ENCODE measurements around the gene RBBP7. TPM values are rescaled to one million over a fixed set of nuclear protein-coding genes. Genes with fewer than 3 reads are reported as not detected.
A peak's percentile ranks its signal among the peaks of the same experiment; 100 is the strongest.

RBBP7 gene
- total and polyA plus RNA-seq, 2 donors (not counting 3 experiments of a cell fraction or from before 2014, with no cell fraction given) = 81.5 to 130 TPM

GRCh38 chrX:16867947-16868346, 2.2 kb downstream of the RBBP7 start:
- CTCF ChIA-PET = interaction anchor here (1.2 to 2.4 kb wide), 2 partner anchors 15 to 179 kb away, joined by 4 to 6 read pairs; no protein-coding TSS in a partner anchor
- DNase-seq (ENCODE audit: low read depth, low spot score) = no peak

DNA sequence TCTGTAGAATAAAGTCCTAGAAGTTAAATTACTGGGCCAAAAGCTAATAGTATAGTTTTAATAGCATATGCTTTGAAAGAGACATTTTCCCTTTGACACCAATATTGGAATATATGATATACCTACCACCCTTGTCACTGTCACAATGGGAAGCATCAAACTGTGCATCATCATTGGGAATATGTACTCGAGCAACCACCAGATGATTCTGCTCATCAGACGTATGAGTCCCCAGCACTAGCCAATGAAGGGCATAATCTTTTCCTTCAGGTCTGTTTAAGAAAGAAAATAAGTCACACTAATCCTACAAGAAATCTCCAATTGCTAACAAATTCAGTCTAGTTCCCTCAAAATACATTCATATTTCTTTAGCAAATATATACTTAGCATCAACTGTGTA, 7.3 kb downstream of the RBBP7 start:
- Histone ChIP-seq H3K4me2 (ENCODE audit: insufficient read depth, low read length) (no peak overlapping the region), H3K4me1 (ENCODE audit: control insufficient read depth, extremely low read depth, insufficient read depth, low read length) (peaks cover 5% of the 10 kb centered on the region), H3K9ac (replicated peaks; ENCODE audit: extremely low read depth, insufficient read depth, low read length) (no peak overlapping the region), H3K9me1 (replicated peaks; ENCODE audit: control insufficient read depth, extremely low read depth, insufficient read depth, low read length) (no peaks in the 10 kb centered on the region), H3K27ac (ENCODE audit: insufficient read depth, low read depth, low read length) (no peak overlapping the region), H2AFZ (ENCODE audit: low read depth, low read length) (no peak overlapping the region), H3K4me3 (replicated peaks in 1 of 3; ENCODE audit: insufficient read depth in 1 of 3, low read depth in 1 of 3, low read length in 3 of 3) (no peak overlapping the region), H4K20me1 (replicated peaks; ENCODE audit: control insufficient read depth, extremely low read depth, insufficient read depth, low read length) (no peaks in the 10 kb centered on the region), H3K27me3 (ENCODE audit: control insufficient read depth in 2 of 2, insufficient read depth in 2 of 2, low read length in 2 of 2) (no peaks in the 10 kb centered on the region), H3K36me3 (ENCODE audit: control insufficient read depth in 2 of 2, extremely low read depth in 1 of 2, insufficient read depth in 2 of 2, low read length in 2 of 2) (peaks cover 0 to 5% of the 10 kb centered on the region in 2 experiments), H3K79me2 (ENCODE audit: control insufficient read depth, insufficient read depth, low read length) (peaks cover 79% of the 10 kb centered on the region), H3K9me3 (replicated peaks; ENCODE audit: control insufficient read depth, insufficient read depth, low read length) (no peaks in the 10 kb centered on the region)
- FAIRE-seq (no peak), DNase-seq (ENCODE audit: low read depth, low spot score) (no peak)
- no peak for TF ChIP-seq MAX (IDR thresholded peaks at IDR 0.05; ENCODE audit: insufficient read depth, insufficient read length)
- TF ChIP-seq JUN (IDR thresholded peaks at IDR 0.05; ENCODE audit: borderline replicate concordance, insufficient read depth, insufficient read length, low read depth) = no peak
- no peak for TF ChIP-seq MYC (IDR thresholded peaks at IDR 0.05; ENCODE audit: low read depth, low read length)
- no peak for TF ChIP-seq FOS (IDR thresholded peaks at IDR 0.05; ENCODE audit: borderline replicate concordance, insufficient read depth, low read length)
- TF ChIP-seq, protein P1, sequence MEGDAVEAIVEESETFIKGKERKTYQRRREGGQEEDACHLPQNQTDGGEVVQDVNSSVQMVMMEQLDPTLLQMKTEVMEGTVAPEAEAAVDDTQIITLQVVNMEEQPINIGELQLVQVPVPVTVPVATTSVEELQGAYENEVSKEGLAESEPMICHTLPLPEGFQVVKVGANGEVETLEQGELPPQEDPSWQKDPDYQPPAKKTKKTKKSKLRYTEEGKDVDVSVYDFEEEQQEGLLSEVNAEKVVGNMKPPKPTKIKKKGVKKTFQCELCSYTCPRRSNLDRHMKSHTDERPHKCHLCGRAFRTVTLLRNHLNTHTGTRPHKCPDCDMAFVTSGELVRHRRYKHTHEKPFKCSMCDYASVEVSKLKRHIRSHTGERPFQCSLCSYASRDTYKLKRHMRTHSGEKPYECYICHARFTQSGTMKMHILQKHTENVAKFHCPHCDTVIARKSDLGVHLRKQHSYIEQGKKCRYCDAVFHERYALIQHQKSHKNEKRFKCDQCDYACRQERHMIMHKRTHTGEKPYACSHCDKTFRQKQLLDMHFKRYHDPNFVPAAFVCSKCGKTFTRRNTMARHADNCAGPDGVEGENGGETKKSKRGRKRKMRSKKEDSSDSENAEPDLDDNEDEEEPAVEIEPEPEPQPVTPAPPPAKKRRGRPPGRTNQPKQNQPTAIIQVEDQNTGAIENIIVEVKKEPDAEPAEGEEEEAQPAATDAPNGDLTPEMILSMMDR (IDR thresholded peaks at IDR 0.05; ENCODE audit: extremely low read depth in 1 of 2, insufficient read depth in 1 of 2, low read depth in 1 of 2, low read length in 2 of 2) = no peak
- no peak for TF ChIP-seq EZH2 (IDR thresholded peaks at IDR 0.05; ENCODE audit: borderline replicate concordance, low read depth, low read length, severe bottlenecking)
- TF ChIP-seq GATA2 (IDR thresholded peaks at IDR 0.05; ENCODE audit: insufficient read depth, insufficient read length, low read depth, low read length) = no peak
- no peak for TF ChIP-seq POLR2AphosphoS5 (IDR thresholded peaks at IDR 0.05; ENCODE audit: insufficient read depth, low read depth, low read length)
- no peak for TF ChIP-seq POLR2A (IDR thresholded peaks at IDR 0.05; ENCODE audit: low read depth, low read length)
- BruUV-seq (replicated peaks) = no TSS peak
- ChIA-PET POLR2A (no interaction called here), CTCF (no interaction called here)
- intact Hi-C loops (cut with micrococcal nuclease) = no loop called here
- dilution Hi-C loops (cut with MboI; ENCODE audit: extremely low pct_ligation_motif_present, low sequenced_read_pairs) = no loop called here

More at GRCh38 chrX:16867947-16868346, 2.2 kb downstream of the RBBP7 start:
- Histone ChIP-seq H3K9me3 (replicated peaks; ENCODE audit: control insufficient read depth, insufficient read depth, low read length) (no peaks in the 10 kb centered on the region), H3K27me3 (ENCODE audit: control insufficient read depth in 2 of 2, insufficient read depth in 2 of 2, low read length in 2 of 2) (no peaks in the 10 kb centered on the region), H3K36me3 (ENCODE audit: control insufficient read depth in 2 of 2, extremely low read depth in 1 of 2, insufficient read depth in 2 of 2, low read length in 2 of 2) (no peaks in the 10 kb centered on the region), H3K27ac (ENCODE audit: insufficient read depth, low read depth, low read length) (no peak overlapping the region), H3K4me3 (replicated peaks in 1 of 3; ENCODE audit: insufficient read depth in 1 of 3, low read depth in 1 of 3, low read length in 3 of 3) (peak overlapping the region in 1 of 3 experiments; percentile 12), H3K9me1 (replicated peaks; ENCODE audit: control insufficient read depth, extremely low read depth, insufficient read depth, low read length) (no peaks in the 10 kb centered on the region), H3K4me2 (ENCODE audit: insufficient read depth, low read length) (peak overlapping the region; percentile 87), H3K4me1 (ENCODE audit: control insufficient read depth, extremely low read depth, insufficient read depth, low read length) (peaks cover 17% of the 10 kb centered on the region), H3K79me2 (ENCODE audit: control insufficient read depth, insufficient read depth, low read length) (peaks cover 59% of the 10 kb centered on the region), H4K20me1 (replicated peaks; ENCODE audit: control insufficient read depth, extremely low read depth, insufficient read depth, low read length) (no peaks in the 10 kb centered on the region), H3K9ac (replicated peaks; ENCODE audit: extremely low read depth, insufficient read depth, low read length) (no peak overlapping the region), H2AFZ (ENCODE audit: low read depth, low read length) (no peak overlapping the region)
- TF ChIP-seq POLR2AphosphoS5 (IDR thresholded peaks at IDR 0.05; ENCODE audit: insufficient read depth, low read depth, low read length) = no peak
- TF ChIP-seq, protein P1 (IDR thresholded peaks at IDR 0.05; ENCODE audit: extremely low read depth in 1 of 2, insufficient read depth in 1 of 2, low read depth in 1 of 2, low read length in 2 of 2) = no peak
- TF ChIP-seq EZH2 (IDR thresholded peaks at IDR 0.05; ENCODE audit: borderline replicate concordance, low read depth, low read length, severe bottlenecking) = no peak
- TF ChIP-seq POLR2A (IDR thresholded peaks at IDR 0.05; ENCODE audit: low read depth, low read length) = no peak
- dilution Hi-C loops (cut with MboI; ENCODE audit: extremely low pct_ligation_motif_present, low sequenced_read_pairs) = no loop called here
- POLR2A ChIA-PET = interaction anchor here (0.7 kb wide), 1 partner anchor 12 kb away, joined by 3 read pairs; no protein-coding TSS in a partner anchor
- no peak for FAIRE-seq
- intact Hi-C loops (cut with micrococcal nuclease) = no loop called here
- no TSS peak for BruUV-seq (replicated peaks)

All from endothelial cell of umbilical vein (primary cell).